Tibial nerve (tissue), 4 donors: ENCODE results near the gene RAPGEF3.

Source experiments
- CTCF ChIP-seq, 5 experiments: fragments of 200-600 bp in 3 of 5; fragments of 450-650 bp in 2 of 5; sonication (generic) in 3 of 5; IDR thresholded peaks; one replicate each; pipeline ENCODE4 v1.5.1; 2016 to 2019; ENCODE audit warnings: antibody characterized with exemption in 5 of 5, mild to moderate bottlenecking in 3 of 5, moderate library complexity in 2 of 5
- EP300 ChIP-seq, 2 donors: sonication (generic); formaldehyde crosslinking; IDR thresholded peaks; one replicate each; pipeline ENCODE4 v1.6.1; 2017; ENCODE audit warnings: antibody characterized with exemption in 2 of 2, mild to moderate bottlenecking in 1 of 2
- POLR2A ChIP-seq, 2 donors: fragments of 450-650 bp; IDR thresholded peaks; one replicate each; pipeline ENCODE4 v1.6.1; 2017; ENCODE audit warnings: antibody characterized with exemption in 2 of 2, mild to moderate bottlenecking in 2 of 2, moderate library complexity in 2 of 2

- TF ChIP-seq CTCF (IDR thresholded peaks at IDR 0.05) (no peak), POLR2A (IDR thresholded peaks at IDR 0.05) (no peak), EP300 (IDR thresholded peaks at IDR 0.05) (no peak)
Observed at GRCh38 chr12:47776471-47777143, 17.9 kb upstream of the RAPGEF3 start.
